K562 (cell line): ENCODE measurements around the gene ADORA3. TPM values are rescaled to one million over a fixed set of nuclear protein-coding genes. Genes with fewer than 3 reads are reported as not detected.
A peak's percentile ranks its signal among the peaks of the same experiment; 100 is the strongest.

Experiments used
- DDX20 ChIP-seq: fragments of 450-650 bp; IDR thresholded peaks from 2 replicates; pipeline ENCODE4 v1.6.1; 2016; ENCODE audit warnings: missing genetic modification characterization, low read depth, mild to moderate bottlenecking, missing compliant biosample characterization, moderate library complexity
- FOXJ2 ChIP-seq: fragments of 200-800 bp; sonication (Bioruptor generic); IDR thresholded peaks from 2 replicates; pipeline ENCODE4 v1.6.1; 2016; ENCODE audit warnings: missing genetic modification characterization, missing compliant biosample characterization
- HNRNPK ChIP-seq: fragments of 200-400 bp; formaldehyde crosslinking; IDR thresholded peaks from one replicate; pipeline ENCODE4 v1.6.1; 2018; ENCODE audit warnings: mild to moderate bottlenecking, low read depth, low read length; ENCODE audit not compliant: poor library complexity, severe bottlenecking
- MEIS2 ChIP-seq: fragments of 450-650 bp; IDR thresholded peaks from 2 replicates; pipeline ENCODE4 v1.6.1; 2014; ENCODE audit warnings: mild to moderate bottlenecking; ENCODE audit not compliant: partially characterized antibody
- NFE2 ChIP-seq: IDR thresholded peaks from 2 replicates; pipeline ENCODE4 v1.6.1; 2014; ENCODE audit warnings: antibody characterized with exemption, low read depth
- NUFIP1 ChIP-seq: fragments of 450-650 bp; IDR thresholded peaks from 2 replicates; pipeline ENCODE4 v1.6.1; 2018; ENCODE audit not compliant: partially characterized antibody
- RUNX1 ChIP-seq: sonication (generic); IDR thresholded peaks from 2 replicates; pipeline ENCODE4 v1.6.1; 2016; ENCODE audit warnings: antibody characterized with exemption, low read depth
- SETDB1 ChIP-seq: IDR thresholded peaks from one replicate; pipeline ENCODE4 v1.6.1; 2012; ENCODE audit warnings: low read length, control low read depth, inconsistent platforms
- SMARCA4 ChIP-seq: fragments of 450-650 bp; IDR thresholded peaks from 2 replicates; pipeline ENCODE4 v1.6.1; 2016
- SMARCA5 ChIP-seq: fragments of 450-650 bp; IDR thresholded peaks from 2 replicates; pipeline ENCODE4 v1.6.1; 2016
- SPI1 ChIP-seq: IDR thresholded peaks from 2 replicates; pipeline ENCODE4 v1.6.1; 2011; ENCODE audit warnings: low read depth, low read length, control low read depth, borderline replicate concordance
- TBL1XR1 ChIP-seq, 2 experiments: IDR thresholded peaks; 2 replicates each; pipeline ENCODE4 v1.6.1; 2012; ENCODE audit warnings: improper control_type of control experiment in 2 of 2, low read length in 2 of 2, mild to moderate bottlenecking in 1 of 2
- TCF7L2 ChIP-seq: fragments of 150-350 bp; IDR thresholded peaks from 2 replicates; pipeline ENCODE4 v1.6.1; 2016; ENCODE audit warnings: low read depth, mild to moderate bottlenecking, low read length, moderate library complexity
- ZC3H11A ChIP-seq: IDR thresholded peaks from 2 replicates; pipeline ENCODE4 v1.6.1; 2012; ENCODE audit warnings: low read depth, low read length, improper control_type of control experiment
- ZEB2 ChIP-seq: fragments of 450-650 bp; IDR thresholded peaks from 2 replicates; pipeline ENCODE4 v1.6.1; 2016
- ZFP30 ChIP-seq: fragments of 250-450 bp; sonication (Bioruptor Pico); IDR thresholded peaks from 2 replicates; pipeline ENCODE4 v1.8.0; 2022; ENCODE audit warnings: moderate library complexity, mild to moderate bottlenecking, inconsistent platforms, borderline replicate concordance
- ZNF23 ChIP-seq: fragments of 250-450 bp; sonication (Bioruptor Pico); IDR thresholded peaks from 2 replicates; pipeline ENCODE4 v1.4.0; 2020; ENCODE audit warnings: mild to moderate bottlenecking
- polyA plus RNA-seq, 8 experiments: library from polyadenylated mRNA; depleted of rRNA in 4 of 8; stranded (reverse) in 5 of 8; unstranded in 3 of 8; fragments of >200 nt; fragmentation: Nextera tagmentation in 2 of 8; fragmentation: Illumina TruSeq in 1 of 8; extraction: Ambion mirVana in 2 of 8; extraction: Trizol in 1 of 8; gene quantifications; 2 replicates each; pipeline versions ENCODE4 v1.2.1 to v1.2.3, GENCODE V29; 2011 to 2014; ENCODE audit warnings: inconsistent platforms in 1 of 8, missing spikeins in 1 of 8
- total RNA-seq, 7 experiments: library from RNA; depleted of rRNA in 6 of 7; stranded (reverse); fragments of >200 nt in 6 of 7; fragmentation: Illumina TruSeq in 2 of 7; extraction: Trizol in 2 of 7; gene quantifications; 2 replicates each; pipeline versions ENCODE4 v1.2.1 to v1.2.3, GENCODE V29; 2011 to 2021; ENCODE audit warnings: low replicate concordance in 1 of 7
- TF ChIP-seq, protein P1 (sequence below): fragments of 450-650 bp; IDR thresholded peaks from 2 replicates; pipeline ENCODE4 v1.6.1; 2017; ENCODE audit warnings: mild to moderate bottlenecking, moderate library complexity
- TF ChIP-seq, protein P2 (sequence below), 2 experiments: fragments of 150-350 bp in 1 of 2; IDR thresholded peaks; 2 replicates each; pipeline ENCODE4 v1.6.1; 2012 to 2016; ENCODE audit warnings: low read depth in 2 of 2, low read length in 2 of 2, mild to moderate bottlenecking in 1 of 2, moderate library complexity in 1 of 2
- TF ChIP-seq, protein P3 (sequence below): fragments of 250-450 bp; sonication (Bioruptor Pico); IDR thresholded peaks from 2 replicates; pipeline ENCODE4 v1.5.0; 2020; ENCODE audit warnings: mild to moderate bottlenecking, borderline replicate concordance
- TF ChIP-seq, protein P4 (sequence below): fragments of 450-650 bp; IDR thresholded peaks from 2 replicates; pipeline ENCODE4 v1.6.1; 2016; ENCODE audit warnings: borderline replicate concordance

The ADORA3 gene
- total and polyA plus RNA-seq, 9 of the 15 experiments (the other 6 are each of a cell fraction or from before 2014, with no cell fraction given) = 0.09 to 0.35 (median 0.16) TPM; not detected in 3

DNA sequence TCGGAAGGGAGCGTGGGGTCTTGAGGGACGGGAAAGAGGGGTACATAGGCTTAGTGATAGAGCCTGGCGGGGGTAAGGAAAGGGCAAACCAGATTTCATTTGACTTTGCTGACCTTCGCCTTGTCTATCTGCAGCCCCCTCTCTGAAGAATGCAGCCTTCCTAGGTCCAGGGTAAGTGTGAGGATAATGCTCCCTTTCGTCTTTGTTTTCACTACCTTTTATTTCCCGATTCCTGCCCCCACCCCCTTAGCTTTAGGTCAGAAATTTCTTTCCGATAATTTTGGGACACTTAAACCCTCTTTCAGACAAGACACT lies 53.8 kb downstream of the ADORA3 start (continued):
- TF ChIP-seq TBL1XR1 (IDR thresholded peaks at IDR 0.05; ENCODE audit: low read length in 2 of 2) (no peak), ZNF23 (no peak), SMARCA4 (0 out of 2 replicates have a peak, but pooled peaks have one; percentile 33), SPI1 (no peak), DDX20 (tag) (no peak), MEIS2 (no peak), TCF7L2 (no peak), SMARCA5 (0 out of 2 replicates have a peak, but pooled peaks have one; percentile 14), HNRNPK (no peak), ZC3H11A (no peak), ZFP30 (CRISPR knock-in tag) (no peak), NFE2 (no peak), SETDB1 (no peak), RUNX1 (no peak), FOXJ2 (tag) (no peak; the same call in 1 of the 2 replicates), NUFIP1 (peak; percentile 32), ZEB2 (no peak)
- TF ChIP-seq, protein P1, sequence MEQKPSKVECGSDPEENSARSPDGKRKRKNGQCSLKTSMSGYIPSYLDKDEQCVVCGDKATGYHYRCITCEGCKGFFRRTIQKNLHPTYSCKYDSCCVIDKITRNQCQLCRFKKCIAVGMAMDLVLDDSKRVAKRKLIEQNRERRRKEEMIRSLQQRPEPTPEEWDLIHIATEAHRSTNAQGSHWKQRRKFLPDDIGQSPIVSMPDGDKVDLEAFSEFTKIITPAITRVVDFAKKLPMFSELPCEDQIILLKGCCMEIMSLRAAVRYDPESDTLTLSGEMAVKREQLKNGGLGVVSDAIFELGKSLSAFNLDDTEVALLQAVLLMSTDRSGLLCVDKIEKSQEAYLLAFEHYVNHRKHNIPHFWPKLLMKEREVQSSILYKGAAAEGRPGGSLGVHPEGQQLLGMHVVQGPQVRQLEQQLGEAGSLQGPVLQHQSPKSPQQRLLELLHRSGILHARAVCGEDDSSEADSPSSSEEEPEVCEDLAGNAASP = no peak
- TF ChIP-seq, protein P2, sequence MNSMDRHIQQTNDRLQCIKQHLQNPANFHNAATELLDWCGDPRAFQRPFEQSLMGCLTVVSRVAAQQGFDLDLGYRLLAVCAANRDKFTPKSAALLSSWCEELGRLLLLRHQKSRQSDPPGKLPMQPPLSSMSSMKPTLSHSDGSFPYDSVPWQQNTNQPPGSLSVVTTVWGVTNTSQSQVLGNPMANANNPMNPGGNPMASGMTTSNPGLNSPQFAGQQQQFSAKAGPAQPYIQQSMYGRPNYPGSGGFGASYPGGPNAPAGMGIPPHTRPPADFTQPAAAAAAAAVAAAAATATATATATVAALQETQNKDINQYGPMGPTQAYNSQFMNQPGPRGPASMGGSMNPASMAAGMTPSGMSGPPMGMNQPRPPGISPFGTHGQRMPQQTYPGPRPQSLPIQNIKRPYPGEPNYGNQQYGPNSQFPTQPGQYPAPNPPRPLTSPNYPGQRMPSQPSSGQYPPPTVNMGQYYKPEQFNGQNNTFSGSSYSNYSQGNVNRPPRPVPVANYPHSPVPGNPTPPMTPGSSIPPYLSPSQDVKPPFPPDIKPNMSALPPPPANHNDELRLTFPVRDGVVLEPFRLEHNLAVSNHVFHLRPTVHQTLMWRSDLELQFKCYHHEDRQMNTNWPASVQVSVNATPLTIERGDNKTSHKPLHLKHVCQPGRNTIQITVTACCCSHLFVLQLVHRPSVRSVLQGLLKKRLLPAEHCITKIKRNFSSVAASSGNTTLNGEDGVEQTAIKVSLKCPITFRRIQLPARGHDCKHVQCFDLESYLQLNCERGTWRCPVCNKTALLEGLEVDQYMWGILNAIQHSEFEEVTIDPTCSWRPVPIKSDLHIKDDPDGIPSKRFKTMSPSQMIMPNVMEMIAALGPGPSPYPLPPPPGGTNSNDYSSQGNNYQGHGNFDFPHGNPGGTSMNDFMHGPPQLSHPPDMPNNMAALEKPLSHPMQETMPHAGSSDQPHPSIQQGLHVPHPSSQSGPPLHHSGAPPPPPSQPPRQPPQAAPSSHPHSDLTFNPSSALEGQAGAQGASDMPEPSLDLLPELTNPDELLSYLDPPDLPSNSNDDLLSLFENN (IDR thresholded peaks at IDR 0.05; ENCODE audit: low read depth in 2 of 2, low read length in 2 of 2) = no peak
- TF ChIP-seq, protein P3, sequence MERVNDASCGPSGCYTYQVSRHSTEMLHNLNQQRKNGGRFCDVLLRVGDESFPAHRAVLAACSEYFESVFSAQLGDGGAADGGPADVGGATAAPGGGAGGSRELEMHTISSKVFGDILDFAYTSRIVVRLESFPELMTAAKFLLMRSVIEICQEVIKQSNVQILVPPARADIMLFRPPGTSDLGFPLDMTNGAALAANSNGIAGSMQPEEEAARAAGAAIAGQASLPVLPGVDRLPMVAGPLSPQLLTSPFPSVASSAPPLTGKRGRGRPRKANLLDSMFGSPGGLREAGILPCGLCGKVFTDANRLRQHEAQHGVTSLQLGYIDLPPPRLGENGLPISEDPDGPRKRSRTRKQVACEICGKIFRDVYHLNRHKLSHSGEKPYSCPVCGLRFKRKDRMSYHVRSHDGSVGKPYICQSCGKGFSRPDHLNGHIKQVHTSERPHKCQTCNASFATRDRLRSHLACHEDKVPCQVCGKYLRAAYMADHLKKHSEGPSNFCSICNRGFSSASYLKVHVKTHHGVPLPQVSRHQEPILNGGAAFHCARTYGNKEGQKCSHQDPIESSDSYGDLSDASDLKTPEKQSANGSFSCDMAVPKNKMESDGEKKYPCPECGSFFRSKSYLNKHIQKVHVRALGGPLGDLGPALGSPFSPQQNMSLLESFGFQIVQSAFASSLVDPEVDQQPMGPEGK = 0 out of 2 replicates have a peak, but pooled peaks have one; percentile 45
- TF ChIP-seq, protein P4, sequence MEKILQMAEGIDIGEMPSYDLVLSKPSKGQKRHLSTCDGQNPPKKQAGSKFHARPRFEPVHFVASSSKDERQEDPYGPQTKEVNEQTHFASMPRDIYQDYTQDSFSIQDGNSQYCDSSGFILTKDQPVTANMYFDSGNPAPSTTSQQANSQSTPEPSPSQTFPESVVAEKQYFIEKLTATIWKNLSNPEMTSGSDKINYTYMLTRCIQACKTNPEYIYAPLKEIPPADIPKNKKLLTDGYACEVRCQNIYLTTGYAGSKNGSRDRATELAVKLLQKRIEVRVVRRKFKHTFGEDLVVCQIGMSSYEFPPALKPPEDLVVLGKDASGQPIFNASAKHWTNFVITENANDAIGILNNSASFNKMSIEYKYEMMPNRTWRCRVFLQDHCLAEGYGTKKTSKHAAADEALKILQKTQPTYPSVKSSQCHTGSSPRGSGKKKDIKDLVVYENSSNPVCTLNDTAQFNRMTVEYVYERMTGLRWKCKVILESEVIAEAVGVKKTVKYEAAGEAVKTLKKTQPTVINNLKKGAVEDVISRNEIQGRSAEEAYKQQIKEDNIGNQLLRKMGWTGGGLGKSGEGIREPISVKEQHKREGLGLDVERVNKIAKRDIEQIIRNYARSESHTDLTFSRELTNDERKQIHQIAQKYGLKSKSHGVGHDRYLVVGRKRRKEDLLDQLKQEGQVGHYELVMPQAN = 0 out of 2 replicates have a peak, but pooled peaks have one; percentile 9
